ENCODE measurements around the gene ACBD7.

DNA sequence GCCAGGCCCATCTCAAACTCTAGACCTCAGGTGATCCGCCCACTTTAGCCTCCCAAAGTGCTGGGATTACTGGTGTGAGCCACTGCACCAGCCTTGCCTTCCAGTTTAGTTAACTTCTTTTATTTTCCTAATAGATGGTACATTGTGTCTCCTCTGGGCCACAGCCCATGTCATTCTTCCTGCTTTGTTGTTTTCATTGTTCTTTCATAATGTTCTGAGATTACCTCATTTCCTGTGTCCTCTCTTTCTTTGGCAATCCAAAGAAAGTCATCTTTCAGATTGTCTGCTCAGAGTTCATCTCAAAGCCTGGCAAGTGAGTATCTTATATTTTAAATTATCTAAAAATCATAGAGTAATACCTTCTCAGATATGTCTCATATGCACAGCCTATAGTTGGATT, 44.9 kb downstream of the ACBD7 start, which contains the start of gene OLAH:
- TF ChIP-seq SMAD4 (CRISPR knock-in tag; conservative IDR thresholded peaks at IDR 0.05) (no peak), CHCHD3 (CRISPR knock-in tag; IDR thresholded peaks at IDR 0.05) (no peak), GTF2F1 (IDR thresholded peaks at IDR 0.05; ENCODE audit: low read depth, low read length) (no peak), E2F5 (CRISPR knock-in tag; IDR thresholded peaks at IDR 0.05) (no peak), ADNP (tag; IDR thresholded peaks at IDR 0.05) (no peak)
- TF ChIP-seq, protein P1, sequence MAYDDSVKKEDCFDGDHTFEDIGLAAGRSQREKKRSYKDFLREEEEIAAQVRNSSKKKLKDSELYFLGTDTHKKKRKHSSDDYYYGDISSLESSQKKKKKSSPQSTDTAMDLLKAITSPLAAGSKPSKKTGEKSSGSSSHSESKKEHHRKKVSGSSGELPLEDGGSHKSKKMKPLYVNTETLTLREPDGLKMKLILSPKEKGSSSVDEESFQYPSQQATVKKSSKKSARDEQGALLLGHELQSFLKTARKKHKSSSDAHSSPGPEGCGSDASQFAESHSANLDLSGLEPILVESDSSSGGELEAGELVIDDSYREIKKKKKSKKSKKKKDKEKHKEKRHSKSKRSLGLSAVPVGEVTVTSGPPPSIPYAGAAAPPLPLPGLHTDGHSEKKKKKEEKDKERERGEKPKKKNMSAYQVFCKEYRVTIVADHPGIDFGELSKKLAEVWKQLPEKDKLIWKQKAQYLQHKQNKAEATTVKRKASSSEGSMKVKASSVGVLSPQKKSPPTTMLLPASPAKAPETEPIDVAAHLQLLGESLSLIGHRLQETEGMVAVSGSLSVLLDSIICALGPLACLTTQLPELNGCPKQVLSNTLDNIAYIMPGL (CRISPR knock-in tag; IDR thresholded peaks at IDR 0.05) = no peak
